Activated naive CD8-positive, alpha-beta T cell treated with anti-CD3 and anti-CD28 coated beads, Interleukin-2, amount 10 ng/mL, durations not matched to agents 7 days and 5 days (primary cell): ENCODE results near the gene SGTA. TPM values are rescaled to one million over a fixed set of nuclear protein-coding genes. Genes with fewer than 3 reads are reported as not detected.

ENCODE experiments used
- ATAC-seq: fragments of 150-1000 bp; cut with Tn5 transposase; one replicate; pipeline ENCODE4 v1.10.0; 2021; ENCODE audit warnings: low read depth, moderate library complexity
- POLR2A ChIA-PET: fragments of 350-600 bp; sonication (Branson Sonifier 250); formaldehyde crosslinking; loops from one replicate; lab custom pipeline; 2021; ENCODE audit warnings: antibody characterized with exemption; lab: Charles Lee
- DNase-seq: peaks from one replicate; pipeline ENCODE4 v3.0.0; 2021
- H3K27ac Mint-ChIP-seq: one replicate; pipeline ENCODE4 v1.8.0; 2022; ENCODE audit warnings: mild to moderate bottlenecking, mixed read lengths
- H3K27me3 Mint-ChIP-seq: one replicate; pipeline ENCODE4 v1.8.0; 2022; ENCODE audit warnings: mild to moderate bottlenecking, moderate library complexity, mixed read lengths
- H3K36me3 Mint-ChIP-seq: one replicate; pipeline ENCODE4 v1.8.0; 2021; ENCODE audit warnings: mild to moderate bottlenecking, mixed read lengths
- H3K4me1 Mint-ChIP-seq: one replicate; pipeline ENCODE4 v1.8.0; 2021; ENCODE audit warnings: mixed read lengths
- H3K4me3 Mint-ChIP-seq: one replicate; pipeline ENCODE4 v1.8.0; 2022; ENCODE audit warnings: mild to moderate bottlenecking, moderate library complexity, mixed read lengths
- H3K9me3 Mint-ChIP-seq: one replicate; pipeline ENCODE4 v1.8.0; 2021; ENCODE audit warnings: mixed read lengths
- total RNA-seq, 2 experiments: library from RNA; stranded (reverse); gene quantifications; one replicate each; pipeline ENCODE4 v1.2.3, GENCODE V29; 2021

SGTA gene
- total RNA-seq, 2 experiments from 2014 or later, result 39.6 to 42.6 TPM

GRCh38 chr19:2779121-2779740, 3.8 kb downstream of the SGTA start:
- no peak overlapping the region for H3K4me3 Mint-ChIP-seq
- H3K27me3 Mint-ChIP-seq, result no peaks in the 10 kb centered on the region
- POLR2A ChIA-PET, result no interaction called here
- peaks cover 2% of the 10 kb centered on the region for H3K36me3 Mint-ChIP-seq
- no peaks in the 10 kb centered on the region for H3K9me3 Mint-ChIP-seq
- no peak overlapping the region for H3K27ac Mint-ChIP-seq
- no peak for DNase-seq
- no peak for ATAC-seq
- H3K4me1 Mint-ChIP-seq, result peaks cover 42% of the 10 kb centered on the region

DNA sequence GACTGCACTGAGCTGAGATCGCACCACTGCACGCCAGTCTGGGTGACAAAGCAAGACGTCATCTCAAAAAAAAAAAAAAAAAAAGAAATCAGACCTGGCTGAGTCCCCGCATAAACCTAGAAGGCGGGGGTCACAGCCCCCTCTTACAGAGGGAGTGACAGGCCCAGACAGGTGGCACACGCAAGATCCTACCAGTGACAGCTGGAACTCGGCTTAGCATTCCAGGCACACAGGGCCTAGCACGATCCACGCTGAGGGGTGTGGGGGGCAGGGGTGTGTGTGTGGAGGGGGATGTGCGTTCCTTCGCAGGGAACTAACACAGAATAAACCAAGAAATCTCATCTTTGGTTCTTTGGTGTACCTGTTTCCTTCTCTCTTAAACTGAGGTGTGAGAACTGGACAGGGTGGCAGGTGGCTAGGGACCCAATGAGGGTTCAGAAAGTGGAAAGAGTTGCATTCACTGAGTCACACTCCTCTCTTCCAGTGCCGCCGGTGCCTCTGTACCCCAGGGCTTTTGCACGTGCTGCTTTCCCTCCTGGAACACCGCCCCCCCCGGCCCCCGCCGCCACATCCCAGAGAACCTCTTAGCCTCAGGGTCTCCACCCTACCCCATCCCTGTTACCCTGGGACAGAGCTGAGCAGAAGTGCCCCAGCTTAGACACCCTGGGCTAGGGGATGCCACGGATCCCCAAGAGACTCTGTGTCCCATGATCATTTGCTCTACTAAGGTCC, 5.0 kb downstream of the SGTA start:
- POLR2A ChIA-PET, result interaction anchor here (0.6 kb wide), 2 partner anchors 53 to 498 kb away, joined by 3 to 5 read pairs; no protein-coding TSS in a partner anchor
- no peak for DNase-seq
- ATAC-seq, result no peak
- Mint-ChIP-seq H3K36me3 (peaks cover 2% of the 10 kb centered on the region), H3K4me3 (no peak overlapping the region), H3K27ac (no peak overlapping the region), H3K9me3 (no peaks in the 10 kb centered on the region), H3K4me1 (peaks cover 36% of the 10 kb centered on the region), H3K27me3 (no peaks in the 10 kb centered on the region)

DNA sequence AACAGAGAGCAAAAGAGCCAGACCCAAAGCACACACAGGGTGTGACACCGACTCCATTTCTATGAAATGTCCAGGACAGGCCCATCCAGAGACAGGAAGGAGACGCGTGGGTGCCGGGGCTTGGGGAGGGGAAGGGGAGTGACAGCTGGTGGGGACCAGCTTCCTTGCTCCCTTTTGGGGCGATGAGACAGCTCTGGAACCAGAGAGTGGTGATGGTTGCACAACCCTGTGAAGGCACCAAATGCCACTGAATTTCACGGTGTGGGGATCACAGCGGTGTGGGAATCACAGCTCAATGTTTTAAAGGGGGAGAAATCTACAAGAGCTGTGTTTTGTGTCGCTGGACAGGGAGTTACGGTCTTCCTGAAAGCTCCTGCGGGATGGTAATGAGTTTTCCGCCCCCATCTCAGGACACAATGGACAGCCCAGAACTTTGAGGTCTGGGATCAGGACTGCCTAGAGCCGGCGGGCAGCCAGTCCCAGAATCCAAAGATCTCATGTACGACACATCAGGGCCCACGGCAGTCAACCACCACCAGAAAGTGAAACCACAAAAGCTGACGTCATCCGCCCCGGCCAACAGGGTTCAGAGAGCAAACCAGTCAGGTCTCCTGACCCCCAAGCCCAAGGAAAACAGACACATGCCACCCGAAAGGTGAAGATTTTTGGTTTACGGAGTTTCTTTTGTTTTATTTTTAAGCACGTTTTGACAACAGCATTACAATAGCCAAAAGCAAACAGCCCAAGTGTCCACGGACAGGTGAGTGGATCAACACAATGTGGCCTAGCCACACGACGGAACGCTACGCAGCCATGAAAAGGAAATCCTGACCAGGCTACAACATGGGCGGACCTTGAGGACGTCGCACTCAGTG, 7.3 kb downstream of the SGTA start:
- Mint-ChIP-seq H3K27ac (peak overlapping the region; percentile 91), H3K4me3 (peak overlapping the region; percentile 74), H3K9me3 (no peaks in the 10 kb centered on the region), H3K4me1 (peaks cover 21% of the 10 kb centered on the region), H3K36me3 (peaks cover 2% of the 10 kb centered on the region), H3K27me3 (no peaks in the 10 kb centered on the region)
- POLR2A ChIA-PET, result interaction anchor here (0.6 to 1.8 kb wide), 2 partner anchors 10 to 174 kb away, joined by 3 to 8 read pairs; partner anchors contain the start of gene THOP1
- ATAC-seq (peak; percentile 77), DNase-seq (peak; percentile 68)

- H3K4me1 Mint-ChIP-seq, result peaks cover 16% of the 10 kb centered on the region
- POLR2A ChIA-PET, result interaction anchor here (0.6 to 1.8 kb wide), 2 partner anchors 10 to 175 kb away, joined by 3 to 8 read pairs; partner anchors contain the start of gene THOP1
- ATAC-seq (no peak), DNase-seq (no peak)
- H3K36me3 Mint-ChIP-seq, result peaks cover 2% of the 10 kb centered on the region
- peak overlapping the region; percentile 91 for H3K27ac Mint-ChIP-seq
- no peaks in the 10 kb centered on the region for H3K27me3 Mint-ChIP-seq
- H3K4me3 Mint-ChIP-seq, result peak overlapping the region; percentile 74
- no peaks in the 10 kb centered on the region for H3K9me3 Mint-ChIP-seq
These were observed 8.0 kb downstream of the SGTA start for GRCh38 chr19:2774953-2775555.

- Mint-ChIP-seq H3K27ac (no peak overlapping the region), H3K36me3 (peaks cover 2% of the 10 kb centered on the region), H3K4me3 (no peak overlapping the region), H3K4me1 (peaks cover 15% of the 10 kb centered on the region), H3K9me3 (no peaks in the 10 kb centered on the region), H3K27me3 (no peaks in the 10 kb centered on the region)
- ATAC-seq (no peak), DNase-seq (no peak)
- POLR2A ChIA-PET, result no interaction called here
These were observed 8.9 kb downstream of the SGTA start for GRCh38 chr19:2774083-2774679.

GRCh38 chr19:2771786-2772674, 11.0 kb downstream of the SGTA start:
- POLR2A ChIA-PET, result no interaction called here
- Mint-ChIP-seq H3K27me3 (no peaks in the 10 kb centered on the region), H3K27ac (no peak overlapping the region), H3K4me1 (peaks cover 15% of the 10 kb centered on the region), H3K4me3 (no peak overlapping the region), H3K36me3 (peaks cover 2% of the 10 kb centered on the region), H3K9me3 (no peaks in the 10 kb centered on the region)
- ATAC-seq, result no peak
- no peak for DNase-seq

DNA sequence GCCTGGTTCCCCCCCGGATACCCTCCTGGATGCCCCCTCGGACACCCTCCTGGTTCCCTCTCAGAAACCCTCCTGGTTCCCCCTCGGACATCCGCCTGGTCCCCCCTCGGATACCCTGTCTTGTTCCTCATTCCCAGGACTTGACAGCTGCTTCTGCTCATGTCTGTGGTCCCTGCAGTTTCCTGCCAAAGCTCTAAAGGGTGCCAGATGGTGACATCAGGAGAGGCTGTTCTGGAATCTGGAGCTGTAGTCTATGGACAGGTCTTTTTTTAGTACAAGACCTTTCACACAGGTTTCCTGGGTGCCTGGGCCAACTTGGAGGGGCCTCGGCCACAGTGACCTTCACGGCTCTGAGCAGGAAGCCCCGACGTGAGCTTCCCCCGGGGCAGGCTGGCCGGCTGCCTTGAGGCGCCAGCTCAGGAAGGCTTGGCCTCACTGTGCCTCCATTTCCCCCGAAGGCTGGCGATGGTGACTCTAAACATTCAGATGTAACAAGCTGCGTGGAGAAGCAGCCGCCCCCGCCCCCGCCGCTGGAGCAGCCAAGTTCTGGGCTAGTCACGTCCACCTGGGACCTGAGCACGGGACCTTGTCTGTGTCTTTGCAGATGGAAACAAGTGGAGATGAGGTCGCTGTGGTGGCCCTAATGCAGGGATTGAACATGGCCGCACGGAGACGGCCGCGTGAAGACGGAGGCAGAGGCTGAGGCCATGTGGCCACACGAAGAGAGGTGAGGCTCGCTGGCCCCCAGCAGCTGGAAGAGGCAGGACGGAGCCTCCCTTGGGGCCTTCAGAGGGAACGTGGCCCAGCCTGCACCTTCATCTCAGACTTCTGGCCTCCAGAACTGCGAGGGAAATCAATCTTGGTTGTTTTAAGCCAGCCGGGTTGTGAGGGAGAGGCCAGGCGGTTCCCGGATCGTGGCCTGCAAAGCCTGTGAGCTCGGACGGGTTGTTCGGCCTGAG, 12.7 kb downstream of the SGTA start:
- ATAC-seq (no peak), DNase-seq (no peak)
- peaks cover 4% of the 10 kb centered on the region for H3K4me1 Mint-ChIP-seq
- no peaks in the 10 kb centered on the region for H3K27me3 Mint-ChIP-seq
- H3K27ac Mint-ChIP-seq, result no peak overlapping the region
- peaks cover 1% of the 10 kb centered on the region for H3K36me3 Mint-ChIP-seq
- no peaks in the 10 kb centered on the region for H3K9me3 Mint-ChIP-seq
- POLR2A ChIA-PET, result no interaction called here
- no peak overlapping the region for H3K4me3 Mint-ChIP-seq

DNA sequence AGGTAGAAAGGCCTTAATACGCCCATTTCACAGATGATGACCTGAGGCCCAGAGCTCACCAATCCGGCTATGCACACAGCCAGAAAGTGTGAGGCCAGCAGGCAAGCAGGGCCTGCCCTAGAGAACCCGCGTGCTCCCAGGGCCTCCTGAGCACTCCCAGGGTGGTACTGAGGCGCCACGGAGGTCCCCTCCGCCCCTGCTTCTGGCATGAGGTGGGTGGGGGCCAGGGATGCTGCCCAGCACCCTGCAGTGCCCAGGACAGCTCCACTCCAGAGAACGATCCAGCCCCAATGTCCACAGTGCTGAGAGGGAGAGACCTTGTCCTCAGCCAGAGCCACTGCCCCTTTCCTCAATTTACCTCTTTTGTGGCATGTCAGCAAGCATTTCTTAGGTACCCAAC, 13.9 kb downstream of the SGTA start:
- Mint-ChIP-seq H3K27me3 (no peaks in the 10 kb centered on the region), H3K4me1 (no peaks in the 10 kb centered on the region), H3K9me3 (no peaks in the 10 kb centered on the region), H3K36me3 (peaks cover 2% of the 10 kb centered on the region), H3K27ac (no peak overlapping the region), H3K4me3 (no peak overlapping the region)
- ATAC-seq, result no peak
- POLR2A ChIA-PET, result no interaction called here
- no peak for DNase-seq

- H3K27ac Mint-ChIP-seq, result no peak overlapping the region
- H3K36me3 Mint-ChIP-seq, result peaks cover 2% of the 10 kb centered on the region
- no peaks in the 10 kb centered on the region for H3K4me1 Mint-ChIP-seq
- no peaks in the 10 kb centered on the region for H3K27me3 Mint-ChIP-seq
- ATAC-seq (no peak), DNase-seq (no peak)
- H3K9me3 Mint-ChIP-seq, result no peaks in the 10 kb centered on the region
- POLR2A ChIA-PET, result no interaction called here
- H3K4me3 Mint-ChIP-seq, result no peak overlapping the region
These were observed 14.5 kb downstream of the SGTA start for GRCh38 chr19:2768365-2769132.

DNA sequence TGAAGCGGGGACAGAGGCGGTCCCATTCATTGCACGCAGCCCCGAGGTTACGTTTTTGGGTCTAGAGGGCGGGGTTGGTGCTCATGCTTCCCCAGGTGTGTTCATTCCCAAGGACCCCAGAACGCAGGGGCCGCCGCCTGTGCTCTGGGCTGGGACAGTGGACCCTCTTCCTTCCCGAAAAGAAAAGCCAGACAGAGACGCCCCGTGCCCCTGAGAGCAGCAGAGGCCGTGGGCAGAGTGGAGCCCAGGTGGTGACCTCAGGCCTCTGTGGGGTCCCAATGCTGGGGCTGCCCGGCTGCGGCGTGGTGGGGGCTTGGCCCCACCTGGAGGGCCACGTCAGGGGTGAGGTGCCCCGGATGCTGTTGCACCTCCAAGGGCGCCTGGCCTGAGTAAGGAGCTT, 15.4 kb downstream of the SGTA start:
- Mint-ChIP-seq H3K36me3 (peaks cover 4% of the 10 kb centered on the region), H3K4me3 (no peak overlapping the region), H3K9me3 (no peaks in the 10 kb centered on the region), H3K4me1 (no peaks in the 10 kb centered on the region), H3K27me3 (no peaks in the 10 kb centered on the region), H3K27ac (no peak overlapping the region)
- no peak for ATAC-seq
- POLR2A ChIA-PET, result no interaction called here
- no peak for DNase-seq
